HG03045 (cell line): ENCODE results near the gene DPP8.
"Not testable (repeated sequence)": the region's sequence is repeated elsewhere in the genome, so short reads cannot be mapped to it uniquely, and the experiment has no call there.

Experiments used
- ATAC-seq: cut with Tn5 transposase; IDR thresholded peaks from one replicate; pipeline ENCODE4 v1.9.1; 2021; ENCODE audit warnings: mild to moderate bottlenecking, moderate library complexity; ENCODE audit not compliant: unreplicated experiment

Gene DPP8

DNA sequence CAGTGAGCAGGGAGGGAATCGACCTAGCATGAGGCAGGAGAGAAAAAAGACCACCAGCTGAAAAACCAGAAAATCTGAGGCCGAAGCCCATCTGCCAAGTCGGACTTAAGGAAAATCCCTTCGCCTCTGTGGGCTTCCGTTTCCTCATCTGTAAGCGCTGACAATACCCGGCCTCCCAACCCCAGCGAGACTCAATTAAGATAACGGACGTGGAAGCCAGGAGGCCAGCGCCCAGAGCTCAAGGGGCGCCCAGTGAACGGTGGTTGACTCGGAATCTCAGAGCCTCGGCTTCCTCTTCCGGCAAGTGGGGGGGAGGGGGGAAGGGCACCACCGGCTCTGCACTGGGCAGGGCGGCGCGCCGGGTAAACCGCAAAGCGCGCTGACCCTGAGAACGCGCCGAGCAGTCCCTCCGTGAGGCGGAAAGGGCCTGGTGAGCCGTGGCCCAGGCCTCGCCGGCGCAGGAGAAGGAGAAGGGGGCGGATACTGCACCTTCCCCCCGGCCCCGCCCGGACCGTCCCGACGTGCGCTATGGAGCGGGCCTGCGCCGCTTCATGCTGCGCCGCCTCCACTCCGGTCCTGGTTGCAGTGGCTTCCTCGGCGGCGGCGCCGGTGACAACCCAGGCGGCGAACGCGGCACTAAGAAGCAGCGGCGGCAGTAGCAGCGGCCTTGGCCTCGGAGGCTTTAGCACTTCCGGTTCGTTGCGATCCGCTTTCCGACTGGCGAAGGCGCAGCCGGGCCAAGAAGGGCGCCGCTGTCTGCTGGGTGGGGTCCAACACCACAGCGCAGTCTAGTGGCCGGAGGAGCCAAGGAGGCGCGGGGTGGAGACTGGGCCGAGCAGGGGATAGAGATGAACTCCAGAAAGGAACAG, at the start of gene DPP8:
Gene DPP8, minus strand, starts transcription at position 693 of the 869 bp plus-strand sequence. CDS start 5,136 bp downstream, outside the sequence.
- peak; percentile 92 for ATAC-seq

DNA sequence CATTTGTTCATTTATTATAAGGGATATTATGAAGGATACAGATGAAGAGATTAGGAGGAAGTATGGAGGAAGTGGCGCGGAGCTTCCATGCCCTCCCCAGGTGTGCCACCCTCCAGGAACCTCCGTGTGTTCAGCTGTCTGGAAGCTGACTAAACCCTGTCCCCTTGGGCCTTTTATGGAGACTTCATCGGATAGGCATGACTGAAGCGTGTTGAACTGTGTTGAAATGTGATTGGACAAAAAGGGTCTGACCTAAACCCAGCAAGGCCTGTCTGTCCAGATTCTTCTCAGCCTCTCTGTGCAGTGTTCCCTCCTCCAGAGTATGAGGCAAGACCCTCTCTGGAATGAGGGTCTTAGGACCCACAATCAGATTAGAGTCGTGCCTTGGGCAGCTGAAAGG, 44.4 kb upstream of the DPP8 start:
- no peak for ATAC-seq

DNA sequence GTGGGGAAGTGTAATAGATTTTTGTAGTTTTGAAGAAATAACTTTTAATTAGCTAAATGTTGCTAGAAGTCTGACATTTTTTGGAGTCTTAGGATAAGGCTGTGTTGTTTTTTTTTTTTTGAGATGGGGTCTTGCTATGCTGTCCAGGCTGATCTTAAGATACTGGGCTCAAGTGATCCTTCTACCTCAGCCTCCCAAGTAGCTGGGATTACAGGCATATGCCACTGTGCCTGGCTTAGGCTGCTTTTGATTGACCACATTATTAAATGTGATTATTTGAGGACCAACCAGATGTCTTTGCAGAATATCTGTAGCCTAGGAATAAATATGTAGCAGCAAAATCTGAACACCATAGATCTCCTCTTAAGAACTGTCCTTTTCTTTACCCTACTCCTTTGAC, 42.5 kb upstream of the DPP8 start:
- ATAC-seq, result no peak

DNA sequence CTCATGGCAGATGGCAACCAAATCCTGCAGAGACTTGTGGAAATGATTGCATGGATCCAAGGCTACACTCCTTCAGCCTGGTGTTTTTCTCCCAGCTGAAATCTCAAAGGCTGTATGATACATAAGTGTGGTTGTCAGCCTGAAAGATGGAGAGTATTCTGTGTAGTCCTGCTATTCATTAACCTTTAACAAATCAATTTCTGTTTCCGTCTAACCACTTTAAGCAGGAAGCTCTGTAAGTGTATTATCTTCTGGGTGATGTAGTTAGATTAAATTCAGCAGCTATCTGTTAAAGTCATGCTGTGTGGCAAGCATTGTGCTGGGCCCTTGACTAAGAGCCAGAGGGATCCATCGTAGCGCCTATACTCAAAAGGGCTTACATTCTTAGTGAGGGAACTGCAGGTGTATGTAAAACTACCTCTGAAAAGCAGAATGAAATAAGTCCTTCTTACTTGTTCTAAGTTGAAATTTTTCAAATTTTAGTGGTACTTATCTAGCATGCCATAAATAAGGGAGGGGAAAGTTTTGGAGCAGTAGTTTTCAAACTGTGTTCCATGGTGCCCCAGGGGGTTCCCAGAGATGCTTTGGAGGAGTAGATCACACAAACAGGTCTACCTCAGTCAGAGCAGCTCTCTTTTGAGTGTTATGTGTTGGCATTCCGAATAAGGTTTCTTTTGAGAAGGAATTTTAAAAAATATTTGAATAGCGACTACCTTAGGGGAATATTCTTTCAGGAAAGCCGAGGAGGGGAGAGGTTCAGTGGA, 41.7 kb upstream of the DPP8 start:
- ATAC-seq, result no peak

DNA sequence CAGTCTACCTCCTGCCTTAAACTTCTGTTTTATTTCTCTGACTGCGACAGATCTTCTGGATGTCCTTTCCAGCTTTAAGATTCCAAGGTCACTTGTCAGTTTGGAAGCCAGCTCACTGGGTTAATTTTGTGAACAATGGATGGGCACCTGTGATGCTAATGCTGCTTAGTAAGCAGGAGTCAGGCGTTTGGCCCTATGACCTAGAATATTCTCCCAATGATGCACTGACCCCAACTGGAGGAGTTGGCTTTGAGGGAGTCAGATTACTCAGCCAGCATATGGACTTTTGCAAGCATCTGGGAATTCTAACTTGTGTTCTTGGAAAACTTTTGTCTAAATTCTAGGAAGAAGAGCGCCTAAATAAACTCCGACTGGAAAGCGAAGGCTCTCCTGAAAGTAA, 40.8 kb upstream of the DPP8 start:
- ATAC-seq, result no peak

DNA sequence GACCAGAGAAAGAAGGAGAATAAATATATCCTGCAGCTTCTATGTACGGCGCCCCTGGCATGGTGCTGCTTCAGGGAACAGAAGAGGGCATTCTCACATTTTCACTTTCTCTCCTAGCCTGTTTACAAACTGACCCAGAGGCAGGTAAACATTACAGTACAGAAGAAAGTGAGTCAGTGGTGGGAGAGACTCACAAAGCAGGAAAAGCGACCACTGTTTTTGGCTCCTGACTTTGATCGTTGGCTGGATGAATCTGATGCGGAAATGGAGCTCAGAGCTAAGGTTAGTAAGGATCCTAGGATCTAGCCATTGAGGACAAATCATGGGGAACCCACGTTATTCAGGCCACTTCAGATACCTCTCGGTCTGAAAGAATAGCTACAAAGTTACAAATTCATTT, 39.1 kb upstream of the DPP8 start:
- no peak for ATAC-seq

DNA sequence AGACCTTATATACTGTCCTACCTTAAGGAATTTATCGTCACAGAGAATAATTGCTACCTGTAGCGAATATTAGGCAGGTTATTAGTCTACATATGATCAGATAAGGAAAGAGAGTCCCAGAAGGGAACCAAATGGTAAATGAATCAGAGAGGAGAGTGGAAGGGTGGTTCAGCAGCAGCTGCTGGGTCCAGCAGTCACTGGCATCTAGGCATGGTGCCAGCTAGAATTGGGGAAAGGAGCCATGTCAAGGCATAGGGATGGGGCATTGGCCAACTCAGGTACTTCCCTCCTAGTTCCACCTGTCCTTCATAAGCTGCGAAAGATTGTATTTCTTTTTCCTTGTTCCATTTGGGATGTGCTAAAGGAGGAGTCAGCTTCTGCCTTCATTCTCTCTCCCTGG, 36.2 kb upstream of the DPP8 start:
- no peak for ATAC-seq

DNA sequence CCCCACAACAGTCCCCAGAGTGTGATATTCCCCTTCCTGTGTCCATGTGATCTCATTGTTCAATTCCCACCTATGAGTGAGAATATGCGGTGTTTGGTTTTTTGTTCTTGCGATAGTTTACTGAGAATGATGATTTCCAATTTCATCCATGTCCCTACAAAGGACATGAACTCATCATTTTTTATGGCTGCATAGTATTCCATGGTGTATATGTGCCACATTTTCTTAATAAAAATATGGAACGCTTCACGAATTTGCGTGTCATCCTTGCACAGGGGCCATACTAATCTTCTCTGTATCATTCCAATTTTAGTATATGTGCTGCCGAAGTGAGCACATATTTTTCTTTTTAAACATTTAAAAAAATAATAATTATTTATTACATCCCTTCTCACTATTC, 35.4 kb upstream of the DPP8 start:
- not testable (repeated sequence) for ATAC-seq

DNA sequence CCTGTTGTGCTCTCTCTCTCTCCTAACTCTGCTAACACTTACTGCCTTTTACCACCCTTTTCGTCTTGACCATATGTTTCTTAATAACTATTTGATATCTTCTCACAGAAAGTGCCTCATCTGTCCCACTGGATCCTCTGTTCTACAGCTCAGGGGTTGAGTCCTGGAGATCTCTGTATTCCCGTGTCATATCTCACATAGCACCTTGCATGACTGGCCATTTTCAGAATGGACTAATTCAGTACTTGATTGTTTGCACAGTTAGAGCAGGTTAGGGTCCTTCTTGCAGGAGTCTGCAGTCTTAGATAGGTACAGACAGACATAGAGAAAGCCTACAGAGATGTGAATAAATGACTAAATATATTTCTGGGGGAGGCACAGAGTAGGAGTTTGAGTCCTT, 33.7 kb upstream of the DPP8 start:
- ATAC-seq, result no peak

DNA sequence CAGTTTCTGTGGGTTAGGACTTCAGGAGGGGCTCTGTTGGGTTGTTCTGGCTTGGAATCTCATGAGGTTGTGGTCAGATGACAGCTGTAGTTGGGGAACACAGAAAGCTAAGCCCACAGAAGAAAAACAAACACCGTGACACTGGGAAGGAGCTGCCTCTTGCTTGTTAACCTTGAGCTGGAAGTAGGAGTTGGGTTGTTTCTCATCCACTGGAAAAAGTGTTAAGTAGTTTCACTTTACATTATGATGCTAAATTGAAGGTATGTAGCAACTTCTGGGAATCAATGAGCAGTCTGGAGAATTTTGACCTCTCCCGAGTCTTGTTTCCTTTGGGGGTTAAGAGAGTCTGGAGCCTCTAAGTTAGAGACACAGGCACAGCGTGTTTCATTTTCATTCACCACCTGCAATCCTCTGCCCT, 33.2 kb upstream of the DPP8 start:
- no peak for ATAC-seq

DNA sequence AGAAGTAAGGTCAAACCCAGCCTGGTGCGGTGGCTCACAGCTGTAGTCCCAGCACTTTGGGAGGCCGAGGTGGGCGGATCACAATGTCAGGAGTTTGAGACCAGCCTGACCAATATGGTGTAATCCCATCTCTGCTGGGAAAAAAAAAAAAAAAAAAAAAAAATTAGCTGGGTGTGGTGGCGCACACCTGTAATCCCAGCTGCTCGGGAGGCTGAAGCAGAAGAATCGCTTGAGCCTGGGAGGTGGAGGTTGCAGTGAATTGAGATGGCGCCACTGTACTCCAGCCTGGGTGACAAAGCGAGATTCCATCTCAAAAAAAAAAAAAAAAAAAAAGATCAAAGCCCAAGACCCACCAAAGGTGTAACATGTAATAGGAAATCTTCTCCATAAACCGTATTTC, 31.8 kb upstream of the DPP8 start:
- ATAC-seq, result not testable (repeated sequence)

DNA sequence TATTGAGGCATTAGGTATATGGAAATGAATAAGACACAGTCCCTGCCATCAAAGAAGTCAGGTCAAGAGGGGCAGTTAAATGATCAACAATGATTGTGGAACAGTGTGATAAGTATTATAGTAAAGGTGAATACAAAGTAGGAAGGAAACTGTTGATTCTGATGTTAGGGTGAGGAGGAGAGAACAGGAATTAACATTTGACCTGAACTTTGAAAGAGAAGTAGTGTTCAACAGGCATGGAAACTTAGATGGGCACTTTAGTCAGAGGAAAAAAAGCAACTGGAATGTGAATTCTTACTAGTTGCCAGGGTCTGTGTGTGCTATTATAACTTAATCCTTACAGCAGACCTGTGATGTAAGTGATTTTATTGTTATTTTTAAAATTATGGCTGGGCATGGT, 30.4 kb upstream of the DPP8 start:
- no peak for ATAC-seq

DNA sequence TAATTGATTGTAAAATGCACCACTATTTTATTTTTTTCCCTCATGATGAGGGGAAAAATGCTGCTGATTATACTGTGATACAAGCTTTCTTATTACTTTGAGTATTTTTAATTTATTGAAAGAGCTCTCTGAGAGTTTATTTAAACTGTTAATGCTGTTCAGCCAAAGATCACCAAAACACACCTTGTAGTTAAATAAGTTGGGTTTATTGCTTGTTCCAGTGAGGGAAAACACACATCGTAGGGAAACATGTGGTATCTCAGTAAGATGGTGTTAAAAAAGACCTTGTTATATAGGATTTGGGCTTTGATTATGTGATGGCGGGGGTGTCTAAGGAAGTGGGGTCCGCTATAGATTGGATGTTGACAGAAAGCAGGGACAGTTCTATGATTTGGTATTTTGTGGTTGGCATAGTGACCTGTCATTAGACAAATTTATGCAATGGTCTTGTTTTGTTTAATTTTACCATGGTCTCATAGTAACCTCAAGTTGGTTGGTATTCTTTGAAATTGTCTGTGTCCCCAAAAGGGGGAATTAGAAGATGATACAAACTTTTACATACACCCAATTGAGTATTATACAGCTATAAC, 23.8 kb upstream of the DPP8 start:
- ATAC-seq, result no peak

DNA sequence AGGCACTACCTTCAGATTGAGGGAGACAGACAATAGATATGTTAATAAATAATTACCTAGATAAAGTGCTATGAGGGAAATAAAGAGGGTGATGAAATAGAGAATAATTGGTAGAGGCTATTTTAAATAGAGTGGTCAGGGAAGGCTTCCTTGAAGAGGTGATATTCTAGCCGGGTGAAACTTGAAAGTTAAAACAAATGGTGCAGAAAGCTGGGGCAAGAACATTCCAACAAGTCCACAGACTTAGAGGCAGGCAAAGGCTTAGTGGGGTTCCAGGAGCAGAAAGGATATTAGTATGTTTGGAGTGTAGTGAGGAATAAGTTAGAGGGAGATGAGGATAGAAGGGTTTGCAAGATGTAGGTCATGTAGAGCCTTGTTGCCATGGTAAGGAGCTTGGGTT, 22.8 kb upstream of the DPP8 start:
- ATAC-seq, result no peak

DNA sequence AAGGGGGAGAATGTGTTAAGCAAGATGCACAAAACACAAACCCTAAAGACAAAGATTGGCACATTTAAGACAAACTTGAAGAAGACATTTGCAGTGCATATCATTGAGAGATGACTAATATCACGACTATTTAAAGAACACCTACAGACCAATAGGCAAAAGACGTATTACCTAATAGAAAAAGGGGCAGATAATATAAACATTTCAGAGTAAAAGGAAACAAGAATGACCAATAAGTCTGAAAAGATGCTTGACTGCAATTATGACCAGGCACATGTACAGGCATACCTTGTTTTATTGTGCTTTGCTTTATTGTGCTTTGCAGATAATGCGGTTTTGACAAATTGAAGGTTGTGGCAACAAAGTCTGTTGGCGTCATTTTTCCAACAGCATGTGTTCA, 17.7 kb upstream of the DPP8 start:
- ATAC-seq, result no peak

DNA sequence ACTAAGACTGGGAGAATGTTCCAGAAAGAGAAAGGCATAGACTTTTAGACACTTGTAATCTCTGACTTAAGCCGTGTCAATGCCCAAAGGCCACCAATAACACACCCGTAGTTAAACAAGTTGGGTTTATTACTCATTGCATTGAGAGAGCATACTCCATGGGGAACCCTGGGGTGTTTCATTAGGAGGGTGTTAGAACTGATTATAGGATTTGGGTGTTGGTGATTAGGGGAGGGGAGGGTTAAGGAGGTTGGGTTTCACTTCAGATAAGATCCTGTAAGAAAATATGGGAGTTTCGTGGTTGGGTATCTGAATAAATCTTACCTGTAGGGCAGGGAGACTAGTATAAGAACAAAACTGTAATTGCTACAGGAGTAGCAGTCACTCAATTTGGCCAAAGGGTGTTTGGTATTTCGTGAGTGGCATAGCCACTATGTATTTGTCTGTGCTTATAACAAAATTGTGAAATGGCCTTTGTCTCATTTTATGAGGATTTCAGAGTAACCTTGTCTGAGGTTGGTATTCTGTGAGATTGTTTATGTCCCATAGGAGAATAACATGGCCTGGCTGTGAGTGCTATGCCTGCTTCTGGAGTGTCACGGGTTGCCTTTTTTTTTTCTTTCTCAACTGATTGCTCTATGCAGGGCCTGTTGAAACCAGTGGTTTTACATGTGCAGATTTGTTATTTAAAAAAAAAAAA, 15.7 kb upstream of the DPP8 start:
- no peak for ATAC-seq

DNA sequence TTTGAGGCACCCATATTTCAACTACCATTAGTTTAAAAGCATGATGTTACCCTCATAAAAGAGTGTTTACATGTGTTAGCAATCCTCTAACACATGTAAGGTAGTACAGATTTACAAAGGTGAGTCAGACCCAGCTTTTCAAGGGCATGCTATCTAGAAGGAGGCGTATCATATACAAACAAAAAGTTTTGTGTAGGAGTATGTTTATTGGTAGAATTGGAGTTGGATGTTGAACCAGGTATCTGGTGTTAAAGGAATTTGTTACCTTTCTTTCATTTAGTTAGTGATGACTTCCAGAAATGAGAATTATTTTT, 15.2 kb upstream of the DPP8 start:
- ATAC-seq, result no peak

DNA sequence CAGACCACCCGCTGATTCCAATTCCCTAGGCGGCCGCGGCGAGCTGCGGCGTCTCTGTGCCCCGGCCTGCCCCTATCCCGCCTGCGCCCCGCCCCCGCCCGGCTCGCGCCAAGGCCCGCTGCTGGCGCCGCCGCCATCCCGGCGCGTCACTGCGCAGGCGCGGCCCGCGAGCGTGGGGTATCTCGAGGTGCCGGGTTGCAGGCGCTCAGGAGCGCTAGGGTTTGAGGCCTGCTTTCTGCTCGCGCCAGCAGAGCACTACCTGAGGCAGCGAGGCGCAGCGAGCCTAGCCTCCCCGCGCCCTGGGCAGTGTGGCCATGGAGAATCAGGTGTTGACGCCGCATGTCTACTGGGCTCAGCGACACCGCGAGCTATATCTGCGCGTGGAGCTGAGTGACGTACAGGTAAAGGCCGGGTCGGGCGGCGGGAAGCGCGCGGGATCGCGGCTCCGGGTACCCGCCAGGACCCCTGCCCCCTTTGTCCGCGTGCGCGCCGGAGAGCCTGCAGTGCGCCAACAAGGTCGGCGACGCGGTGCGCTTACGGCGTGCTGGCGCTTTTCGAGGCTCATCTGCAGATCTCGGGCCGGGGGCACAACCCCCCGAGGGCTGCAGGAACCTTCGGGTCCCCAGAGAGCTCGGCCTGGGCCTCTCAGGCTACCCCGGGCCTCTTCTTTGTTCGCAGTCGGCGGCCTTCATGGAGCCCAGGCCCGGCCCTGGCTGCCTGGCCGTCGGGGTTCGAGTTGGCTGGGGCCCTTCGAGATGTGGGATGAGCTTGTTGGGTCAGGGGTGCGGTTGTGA, 13.0 kb upstream of the DPP8 start, which contains the start of gene HACD3:
Gene HACD3, plus strand, starts transcription at position 146 of the 794 bp plus-strand sequence. Its CDS starts 169 bp downstream, at position 315.
- ATAC-seq, result peak; percentile 84

DNA sequence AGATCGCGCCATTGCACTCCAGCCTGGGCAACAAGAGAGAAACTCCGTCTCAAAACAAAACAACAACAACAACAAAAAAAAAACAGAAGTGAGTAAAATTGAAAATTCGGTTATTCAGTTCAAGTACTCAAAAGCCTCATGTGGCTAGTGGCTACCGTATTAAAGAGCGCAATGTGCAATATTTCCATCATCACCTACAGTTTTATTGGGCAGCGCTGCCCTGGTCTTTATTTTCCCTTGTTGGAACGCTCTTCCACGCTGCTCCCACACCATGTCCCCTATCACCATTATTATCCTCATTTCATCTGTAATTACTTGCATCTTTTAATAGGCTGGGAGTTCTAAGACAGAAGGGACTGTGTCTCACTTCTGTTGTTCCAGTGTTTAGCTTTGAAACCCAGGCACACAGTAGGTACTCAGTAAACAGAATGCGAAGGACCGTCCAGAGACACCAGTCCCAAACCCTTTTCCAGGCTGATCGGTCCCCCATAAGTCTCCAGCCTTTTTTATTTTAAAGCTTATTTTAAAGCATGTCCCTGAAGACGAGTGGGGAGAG, 12.4 kb upstream of the DPP8 start:
- peak; percentile 27 for ATAC-seq

DNA sequence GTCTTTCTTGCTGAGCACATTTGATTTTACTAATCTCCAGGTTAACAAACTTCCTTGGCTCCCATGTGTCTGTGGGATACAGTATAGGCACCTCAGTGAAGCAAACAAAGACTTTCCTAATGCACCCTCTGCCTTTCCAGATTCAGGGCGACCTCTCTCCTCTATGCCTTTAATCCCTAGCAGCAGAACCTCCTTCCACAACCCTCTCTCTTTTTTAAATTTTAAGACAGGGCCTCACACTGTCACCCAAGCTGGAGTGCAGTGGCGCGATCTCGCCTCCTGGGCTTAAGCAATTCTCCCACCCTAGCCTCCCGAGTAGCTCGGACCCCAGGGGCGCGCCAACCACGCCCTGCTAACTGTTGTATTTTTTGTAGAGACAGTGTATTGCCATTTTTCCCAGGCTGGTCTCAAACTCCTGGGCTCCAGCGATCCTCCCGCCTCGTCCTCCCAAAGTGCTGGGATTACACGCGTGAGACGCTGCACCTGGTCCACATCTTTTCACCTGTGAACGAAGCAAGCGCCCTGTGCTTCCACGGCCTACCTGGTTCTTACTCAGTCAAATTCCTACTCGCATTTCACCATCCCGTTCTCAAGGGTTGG, 11.1 kb upstream of the DPP8 start:
- ATAC-seq, result no peak
